Muscle of arm (tissue), 14 donors: ENCODE measurements around the gene PPT1. TPM values are rescaled to one million over a fixed set of nuclear protein-coding genes. Genes with fewer than 3 reads are reported as not detected.

ENCODE experiments used
- DNase-seq: peaks from one replicate; pipeline ENCODE4 v3.0.0-alpha.2; 2013
- long read RNA-seq, 11 donors: transcript quantifications; one replicate each; lab custom pipeline, GENCODE V29; 2026
- polyA plus RNA-seq, 12 donors: library from polyadenylated mRNA; unstranded; fragments of 120-200 nt; gene quantifications; one replicate each; pipeline ENCODE4 v1.2.1, GENCODE V29; 2013; ENCODE audit not compliant: insufficient read length in 12 of 12

PPT1 gene
- polyA plus RNA-seq = 10 to 100 TPM in 11 of 12 donors, not detected in 1; 35.8 to 72.2 (median 46.1) TPM
- long read RNA-seq, donor 1, full-length matches to known transcripts = 15 of 29 reads
- long read RNA-seq, donor 1, partial matches to known transcripts = 14 of 29 reads
- long read RNA-seq, donor 1, other reads (novel, unspliced or antisense) = 0 of 29 reads
- long read RNA-seq, donor 2, full-length matches to known transcripts = 34 of 227 reads
- long read RNA-seq, donor 2, partial matches to known transcripts = 173 of 227 reads
- long read RNA-seq, donor 2, other reads (novel, unspliced or antisense) = 20 of 227 reads
- long read RNA-seq, donor 3, full-length matches to known transcripts = 7 of 7 reads
- long read RNA-seq, donor 3, partial matches to known transcripts = 0 of 7 reads
- long read RNA-seq, donor 3, other reads (novel, unspliced or antisense) = 0 of 7 reads
- long read RNA-seq, donor 4, full-length matches to known transcripts = 7 of 7 reads
- long read RNA-seq, donor 4, partial matches to known transcripts = 0 of 7 reads
- long read RNA-seq, donor 4, other reads (novel, unspliced or antisense) = 0 of 7 reads
- long read RNA-seq, donor 5, full-length matches to known transcripts = 19 of 101 reads
- long read RNA-seq, donor 5, partial matches to known transcripts = 40 of 101 reads
- long read RNA-seq, donor 5, other reads (novel, unspliced or antisense) = 42 of 101 reads
- long read RNA-seq, donor 6, full-length matches to known transcripts = 10 of 10 reads
- long read RNA-seq, donor 6, partial matches to known transcripts = 0 of 10 reads
- long read RNA-seq, donor 6, other reads (novel, unspliced or antisense) = 0 of 10 reads
- long read RNA-seq, donor 7, full-length matches to known transcripts = 10 of 10 reads
- long read RNA-seq, donor 7, partial matches to known transcripts = 0 of 10 reads
- long read RNA-seq, donor 7, other reads (novel, unspliced or antisense) = 0 of 10 reads
- long read RNA-seq, donor 8, full-length matches to known transcripts = 14 of 19 reads
- long read RNA-seq, donor 8, partial matches to known transcripts = 5 of 19 reads
- long read RNA-seq, donor 8, other reads (novel, unspliced or antisense) = 0 of 19 reads
- long read RNA-seq, donor 9, full-length matches to known transcripts = 9 of 9 reads
- long read RNA-seq, donor 9, partial matches to known transcripts = 0 of 9 reads
- long read RNA-seq, donor 9, other reads (novel, unspliced or antisense) = 0 of 9 reads
- long read RNA-seq, donor 10, full-length matches to known transcripts = 12 of 12 reads
- long read RNA-seq, donor 10, partial matches to known transcripts = 0 of 12 reads
- long read RNA-seq, donor 10, other reads (novel, unspliced or antisense) = 0 of 12 reads
- long read RNA-seq, donor 11, full-length matches to known transcripts = 15 of 34 reads
- long read RNA-seq, donor 11, partial matches to known transcripts = 13 of 34 reads
- long read RNA-seq, donor 11, other reads (novel, unspliced or antisense) = 6 of 34 reads

- DNase-seq = peak; percentile 74
Observed at GRCh38 chr1:40096977-40097782, at the start of gene PPT1. Gene PPT1, minus strand, starts transcription at chr1:40097252. Its CDS starts 14 bp downstream, at chr1:40097238.

GRCh38 chr1:40143891-40144575 is 47.0 kb upstream of the PPT1 start:
- peak; percentile 56 for DNase-seq

GRCh38 chr1:40141878-40142535 is 45.0 kb upstream of the PPT1 start:
- no peak for DNase-seq

- no peak for DNase-seq
Observed at GRCh38 chr1:40140211-40140973, 43.3 kb upstream of the PPT1 start.

- DNase-seq = no peak
Observed at GRCh38 chr1:40133839-40134238, 36.8 kb upstream of the PPT1 start.

- no peak for DNase-seq
Observed at GRCh38 chr1:40133312-40133665, 36.2 kb upstream of the PPT1 start.

GRCh38 chr1:40132383-40133311 is 35.6 kb upstream of the PPT1 start:
- DNase-seq = no peak

- DNase-seq = no peak
Observed at GRCh38 chr1:40130892-40131291, 33.8 kb upstream of the PPT1 start.

- DNase-seq = no peak
Observed at GRCh38 chr1:40122855-40123254, 25.8 kb upstream of the PPT1 start.

GRCh38 chr1:40120128-40120527 is 23.1 kb upstream of the PPT1 start:
- DNase-seq = no peak

- DNase-seq = no peak
Observed at GRCh38 chr1:40114400-40114799, 17.3 kb upstream of the PPT1 start.

- no peak for DNase-seq
Observed at GRCh38 chr1:40110389-40110788, 13.3 kb upstream of the PPT1 start.

- no peak for DNase-seq
Observed at GRCh38 chr1:40107290-40107959, 10.4 kb upstream of the PPT1 start.

GRCh38 chr1:40105028-40105427 is 8.0 kb upstream of the PPT1 start:
- DNase-seq = no peak

- DNase-seq = no peak
Observed at GRCh38 chr1:40102896-40103295, 5.8 kb upstream of the PPT1 start.

- no peak for DNase-seq
Observed at GRCh38 chr1:40102038-40102437, 5.0 kb upstream of the PPT1 start.

- no peak for DNase-seq
Observed at GRCh38 chr1:40096646-40096976, 441 bp downstream of the PPT1 start.
